ENCODE results near the gene LRRN1. TPM values are rescaled to one million over a fixed set of nuclear protein-coding genes. Genes with fewer than 3 reads are reported as not detected.

The LRRN1 gene
- total RNA-seq, 1 donor from 2014 or later: 1.00 TPM

- ATAC-seq (ENCODE audit: low read depth): no peak
- H3K9me3 Mint-ChIP-seq: no peaks in the 10 kb centered on the region
- H3K36me3 Mint-ChIP-seq (ENCODE audit: low read depth): no peaks in the 10 kb centered on the region
- intact Hi-C loops (cut with micrococcal nuclease): no loop called here
- ChIA-PET CTCF (no interaction called here), POLR2A (no interaction called here)
- DNase-seq: no peak
- H3K27ac Mint-ChIP-seq: no peak overlapping the region
- no peak overlapping the region for H3K4me3 Mint-ChIP-seq
- no peaks in the 10 kb centered on the region for H3K4me1 Mint-ChIP-seq
- no peaks in the 10 kb centered on the region for H3K27me3 Mint-ChIP-seq
- TF ChIP-seq, protein P1, sequence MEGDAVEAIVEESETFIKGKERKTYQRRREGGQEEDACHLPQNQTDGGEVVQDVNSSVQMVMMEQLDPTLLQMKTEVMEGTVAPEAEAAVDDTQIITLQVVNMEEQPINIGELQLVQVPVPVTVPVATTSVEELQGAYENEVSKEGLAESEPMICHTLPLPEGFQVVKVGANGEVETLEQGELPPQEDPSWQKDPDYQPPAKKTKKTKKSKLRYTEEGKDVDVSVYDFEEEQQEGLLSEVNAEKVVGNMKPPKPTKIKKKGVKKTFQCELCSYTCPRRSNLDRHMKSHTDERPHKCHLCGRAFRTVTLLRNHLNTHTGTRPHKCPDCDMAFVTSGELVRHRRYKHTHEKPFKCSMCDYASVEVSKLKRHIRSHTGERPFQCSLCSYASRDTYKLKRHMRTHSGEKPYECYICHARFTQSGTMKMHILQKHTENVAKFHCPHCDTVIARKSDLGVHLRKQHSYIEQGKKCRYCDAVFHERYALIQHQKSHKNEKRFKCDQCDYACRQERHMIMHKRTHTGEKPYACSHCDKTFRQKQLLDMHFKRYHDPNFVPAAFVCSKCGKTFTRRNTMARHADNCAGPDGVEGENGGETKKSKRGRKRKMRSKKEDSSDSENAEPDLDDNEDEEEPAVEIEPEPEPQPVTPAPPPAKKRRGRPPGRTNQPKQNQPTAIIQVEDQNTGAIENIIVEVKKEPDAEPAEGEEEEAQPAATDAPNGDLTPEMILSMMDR (IDR thresholded peaks at IDR 0.05): no peak
Measured at GRCh38 chr3:3816034-3816433, 16.8 kb downstream of the LRRN1 start.

GRCh38 chr3:3817865-3818264 lies 18.6 kb downstream of the LRRN1 start:
- H3K27me3 Mint-ChIP-seq: no peaks in the 10 kb centered on the region
- H3K9me3 Mint-ChIP-seq: no peaks in the 10 kb centered on the region
- ChIA-PET CTCF (no interaction called here), POLR2A (no interaction called here)
- no peaks in the 10 kb centered on the region for H3K36me3 Mint-ChIP-seq (ENCODE audit: low read depth)
- no peak overlapping the region for H3K4me3 Mint-ChIP-seq
- no peak for ATAC-seq (ENCODE audit: low read depth)
- intact Hi-C loops (cut with micrococcal nuclease): no loop called here
- DNase-seq: no peak
- H3K4me1 Mint-ChIP-seq: no peaks in the 10 kb centered on the region
- H3K27ac Mint-ChIP-seq: no peak overlapping the region
- TF ChIP-seq, protein P1 (IDR thresholded peaks at IDR 0.05): no peak

- H3K4me1 Mint-ChIP-seq: no peaks in the 10 kb centered on the region
- H3K4me3 Mint-ChIP-seq: no peak overlapping the region
- ChIA-PET CTCF (no interaction called here), POLR2A (no interaction called here)
- no peaks in the 10 kb centered on the region for H3K9me3 Mint-ChIP-seq
- H3K27ac Mint-ChIP-seq: no peak overlapping the region
- H3K27me3 Mint-ChIP-seq: no peaks in the 10 kb centered on the region
- intact Hi-C loops (cut with micrococcal nuclease): no loop called here
- TF ChIP-seq, protein P1 (IDR thresholded peaks at IDR 0.05): no peak
- H3K36me3 Mint-ChIP-seq (ENCODE audit: low read depth): no peaks in the 10 kb centered on the region
- no peak for DNase-seq
- ATAC-seq (ENCODE audit: low read depth): no peak
Measured at GRCh38 chr3:3821777-3822176, 22.5 kb downstream of the LRRN1 start.

DNA sequence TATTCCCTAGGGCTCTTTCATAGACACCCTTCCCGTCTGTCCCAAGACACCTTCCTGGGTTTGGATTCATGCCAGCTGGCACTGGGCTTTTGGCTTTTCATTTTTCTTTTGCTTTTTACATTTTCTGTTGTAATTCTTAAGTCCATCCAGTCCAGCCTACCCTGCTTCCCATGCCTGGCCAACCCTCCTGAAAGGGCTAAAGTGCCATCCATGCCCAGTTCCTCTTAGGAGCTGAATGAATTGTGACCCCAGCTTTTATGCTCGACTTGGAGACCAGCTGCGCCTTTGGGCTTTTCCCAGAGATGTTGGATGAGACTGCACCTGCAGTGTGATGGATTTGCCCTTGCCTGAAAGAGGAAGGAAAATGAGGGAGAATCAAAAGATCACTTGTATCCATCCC lies 25.8 kb downstream of the LRRN1 start:
- POLR2A ChIA-PET: no interaction called here
- H3K27ac Mint-ChIP-seq: no peak overlapping the region
- no peaks in the 10 kb centered on the region for H3K9me3 Mint-ChIP-seq
- H3K4me3 Mint-ChIP-seq: no peak overlapping the region
- intact Hi-C loops (cut with micrococcal nuclease): no loop called here
- H3K36me3 Mint-ChIP-seq (ENCODE audit: low read depth): no peaks in the 10 kb centered on the region
- no peaks in the 10 kb centered on the region for H3K4me1 Mint-ChIP-seq
- TF ChIP-seq, protein P1 (IDR thresholded peaks at IDR 0.05): no peak
- ATAC-seq (ENCODE audit: low read depth): no peak
- CTCF ChIA-PET: no interaction called here
- DNase-seq: no peak
- no peaks in the 10 kb centered on the region for H3K27me3 Mint-ChIP-seq

DNA sequence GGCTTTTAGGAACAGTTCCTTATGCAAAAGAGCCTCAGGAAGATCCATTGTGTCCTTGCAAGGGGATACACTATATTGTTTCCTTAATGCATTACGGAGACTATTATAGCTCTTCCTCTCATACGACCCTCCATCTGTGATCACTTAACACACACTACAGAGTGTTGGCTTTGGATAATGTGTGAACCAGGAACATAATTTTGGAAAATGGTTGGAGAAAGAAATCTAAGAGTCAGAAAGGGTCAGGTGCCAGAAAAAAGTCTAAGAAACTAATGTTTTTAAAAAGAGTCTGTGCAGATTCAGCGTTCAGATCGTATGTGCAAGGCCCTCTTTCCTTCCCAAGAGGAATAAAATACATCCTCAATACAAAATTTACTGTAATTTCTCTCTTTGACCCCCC lies 27.3 kb downstream of the LRRN1 start:
- DNase-seq: no peak
- ChIA-PET CTCF (no interaction called here), POLR2A (no interaction called here)
- Mint-ChIP-seq H3K9me3 (no peaks in the 10 kb centered on the region), H3K27me3 (no peaks in the 10 kb centered on the region), H3K4me1 (no peaks in the 10 kb centered on the region), H3K27ac (no peak overlapping the region), H3K36me3 (ENCODE audit: low read depth) (no peaks in the 10 kb centered on the region), H3K4me3 (no peak overlapping the region)
- no peak for ATAC-seq (ENCODE audit: low read depth)
- intact Hi-C loops (cut with micrococcal nuclease): no loop called here
- TF ChIP-seq, protein P1 (IDR thresholded peaks at IDR 0.05): no peak
